OCI-LY1 (cell line): Measurements from ENCODE around the gene SPCS1.

ENCODE experiments used
- H2AFZ ChIP-seq: fragments of 200-600 bp; sonication (generic), shearing (Covaris generic); 2 replicates; pipeline ENCODE4 v1.6.0; 2014; ENCODE audit warnings: antibody characterized with exemption, mild to moderate bottlenecking, low read length
- H3F3A ChIP-seq: fragments of 200-600 bp; sonication (generic), shearing (Covaris generic); 2 replicates; pipeline ENCODE4 v1.6.0; 2014; ENCODE audit warnings: mild to moderate bottlenecking, antibody characterized with exemption, low read length, moderate library complexity; ENCODE audit not compliant: insufficient read depth
- H3K27ac ChIP-seq: fragments of 200-600 bp; sonication (generic); 2 replicates; pipeline ENCODE4 v1.5.1; 2014; ENCODE audit warnings: low read length, mixed run types, mild to moderate bottlenecking, low read depth; ENCODE audit not compliant: poor library complexity, severe bottlenecking
- H3K27me3 ChIP-seq: fragments of 200-600 bp; sonication (generic); 2 replicates; pipeline ENCODE4 v1.6.0; 2014; ENCODE audit warnings: antibody characterized with exemption, mild to moderate bottlenecking, low read length, moderate library complexity; ENCODE audit not compliant: insufficient read depth
- H3K36me3 ChIP-seq: fragments of 200-600 bp; sonication (generic); 2 replicates; pipeline ENCODE4 v1.6.1; 2014; ENCODE audit warnings: mild to moderate bottlenecking, antibody characterized with exemption, low read length, moderate library complexity, mixed read lengths; ENCODE audit not compliant: insufficient read depth
- H3K4me1 ChIP-seq: fragments of 200-600 bp; sonication (generic); 2 replicates; pipeline ENCODE4 v1.5.1; 2014; ENCODE audit warnings: mild to moderate bottlenecking, low read length, moderate library complexity; ENCODE audit not compliant: insufficient read depth, severe bottlenecking
- H3K4me2 ChIP-seq: fragments of 200-600 bp; sonication (generic), shearing (Covaris generic); 2 replicates; pipeline ENCODE4 v1.6.1; 2014; ENCODE audit warnings: low read length
- H3K4me3 ChIP-seq: fragments of 200-600 bp; sonication (generic); 2 replicates; pipeline ENCODE4 v1.5.1; 2014; ENCODE audit warnings: low read length, low read depth, mild to moderate bottlenecking, mixed read lengths; ENCODE audit not compliant: poor library complexity, severe bottlenecking
- H3K79me2 ChIP-seq: fragments of 200-600 bp; shearing (Covaris generic); 2 replicates; pipeline ENCODE4 v1.6.1; 2016; ENCODE audit warnings: mixed run types, low read length, mixed read lengths; ENCODE audit not compliant: insufficient read depth
- H3K9ac ChIP-seq: fragments of 200-600 bp; sonication (generic), shearing (Covaris generic); 2 replicates; pipeline ENCODE4 v1.6.1; 2014; ENCODE audit warnings: mild to moderate bottlenecking, low read length, mixed read lengths
- H3K9me2 ChIP-seq: fragments of 200-600 bp; sonication (generic), shearing (Covaris generic); 2 replicates; pipeline ENCODE4 v1.6.1; 2014; ENCODE audit warnings: low read depth, mild to moderate bottlenecking, low read length, mixed read lengths
- H3K9me3 ChIP-seq: fragments of 200-600 bp; shearing (Covaris generic); 2 replicates; pipeline ENCODE4 v1.6.1; 2014; ENCODE audit warnings: low read length, mixed read lengths
- H4K20me1 ChIP-seq: fragments of 200-600 bp; sonication (generic), shearing (Covaris generic); 2 replicates; pipeline ENCODE4 v1.6.0; 2016; ENCODE audit warnings: mild to moderate bottlenecking, low read length; ENCODE audit not compliant: insufficient read depth
- EZH2 ChIP-seq: fragments of 200-600 bp; sonication (generic), shearing (Covaris generic); IDR thresholded peaks from 2 replicates; pipeline ENCODE4 v1.8.0; 2017; ENCODE audit warnings: borderline replicate concordance, mixed run types, mild to moderate bottlenecking, antibody characterized with exemption, low read length, moderate library complexity, mixed read lengths
- TF ChIP-seq, protein P1 (sequence below): fragments of 200-600 bp; sonication (generic), shearing (Covaris generic); IDR thresholded peaks from 2 replicates; pipeline ENCODE4 v1.5.1; 2017; ENCODE audit warnings: mild to moderate bottlenecking, antibody characterized with exemption, low read length, moderate library complexity, mixed read lengths

The SPCS1 gene

DNA sequence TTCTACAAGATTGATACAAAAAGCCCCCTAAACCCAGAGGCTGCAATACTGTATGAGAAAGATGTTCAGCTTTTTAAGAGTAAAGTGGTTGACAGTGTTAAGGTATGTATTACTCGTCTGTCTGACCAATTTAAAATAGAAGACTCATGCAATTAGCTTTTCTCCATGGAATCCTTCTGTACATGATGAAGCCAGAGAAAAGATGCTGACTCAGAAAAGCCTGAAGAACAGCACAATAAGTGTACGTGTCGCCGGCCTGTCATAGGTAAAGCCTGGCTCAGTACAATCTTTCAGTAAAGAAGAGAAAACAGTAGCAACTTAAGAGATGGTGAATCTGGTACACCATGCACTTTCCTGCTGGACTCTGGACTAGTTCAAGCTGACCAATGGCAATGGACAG lies 48.5 kb downstream of the SPCS1 start:
- no peaks in the 10 kb centered on the region for H3K79me2 ChIP-seq
- no peak overlapping the region for H3K4me3 ChIP-seq
- H2AFZ ChIP-seq: no peak overlapping the region
- no peaks in the 10 kb centered on the region for H4K20me1 ChIP-seq
- no peaks in the 10 kb centered on the region for H3K4me1 ChIP-seq
- H3K36me3 ChIP-seq: peaks cover 75% of the 10 kb centered on the region
- H3K9me2 ChIP-seq: no peaks in the 10 kb centered on the region
- H3K4me2 ChIP-seq: no peak overlapping the region
- H3K27me3 ChIP-seq: no peaks in the 10 kb centered on the region
- no peaks in the 10 kb centered on the region for H3K9me3 ChIP-seq
- no peak overlapping the region for H3K27ac ChIP-seq
- no peaks in the 10 kb centered on the region for H3F3A ChIP-seq
- H3K9ac ChIP-seq: no peak overlapping the region
- TF ChIP-seq, protein P1, sequence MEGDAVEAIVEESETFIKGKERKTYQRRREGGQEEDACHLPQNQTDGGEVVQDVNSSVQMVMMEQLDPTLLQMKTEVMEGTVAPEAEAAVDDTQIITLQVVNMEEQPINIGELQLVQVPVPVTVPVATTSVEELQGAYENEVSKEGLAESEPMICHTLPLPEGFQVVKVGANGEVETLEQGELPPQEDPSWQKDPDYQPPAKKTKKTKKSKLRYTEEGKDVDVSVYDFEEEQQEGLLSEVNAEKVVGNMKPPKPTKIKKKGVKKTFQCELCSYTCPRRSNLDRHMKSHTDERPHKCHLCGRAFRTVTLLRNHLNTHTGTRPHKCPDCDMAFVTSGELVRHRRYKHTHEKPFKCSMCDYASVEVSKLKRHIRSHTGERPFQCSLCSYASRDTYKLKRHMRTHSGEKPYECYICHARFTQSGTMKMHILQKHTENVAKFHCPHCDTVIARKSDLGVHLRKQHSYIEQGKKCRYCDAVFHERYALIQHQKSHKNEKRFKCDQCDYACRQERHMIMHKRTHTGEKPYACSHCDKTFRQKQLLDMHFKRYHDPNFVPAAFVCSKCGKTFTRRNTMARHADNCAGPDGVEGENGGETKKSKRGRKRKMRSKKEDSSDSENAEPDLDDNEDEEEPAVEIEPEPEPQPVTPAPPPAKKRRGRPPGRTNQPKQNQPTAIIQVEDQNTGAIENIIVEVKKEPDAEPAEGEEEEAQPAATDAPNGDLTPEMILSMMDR: no peak
- TF ChIP-seq EZH2: no peak

DNA sequence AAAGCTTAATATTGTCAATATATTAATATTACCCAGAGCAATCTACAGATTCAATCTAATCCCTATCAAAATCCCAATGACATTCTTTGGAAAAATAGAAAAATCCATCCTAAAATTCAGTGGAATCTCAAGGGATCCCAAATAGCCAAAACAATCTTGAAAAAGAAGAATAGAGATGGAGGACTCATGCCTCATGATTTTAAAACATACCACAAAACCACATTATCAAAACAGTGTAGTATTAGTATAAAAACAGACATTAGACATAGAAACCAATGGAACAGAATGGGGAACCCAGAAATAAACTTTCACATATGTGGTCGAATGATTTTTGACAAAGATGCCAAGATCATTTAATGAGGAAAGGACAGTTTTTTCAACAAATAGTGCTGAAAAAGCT lies 50.2 kb downstream of the SPCS1 start:
- no peaks in the 10 kb centered on the region for H3K79me2 ChIP-seq

More for the DNA sequence above, 50.2 kb downstream of the SPCS1 start:
- no peaks in the 10 kb centered on the region for H4K20me1 ChIP-seq
- H3K9me2 ChIP-seq: no peaks in the 10 kb centered on the region
- no peak overlapping the region for H3K4me2 ChIP-seq
- no peaks in the 10 kb centered on the region for H3K27me3 ChIP-seq
- no peak overlapping the region for H3K4me3 ChIP-seq
- H3K36me3 ChIP-seq: peaks cover 77% of the 10 kb centered on the region
- H3K9me3 ChIP-seq: no peaks in the 10 kb centered on the region
- H3F3A ChIP-seq: no peaks in the 10 kb centered on the region
- H3K9ac ChIP-seq: no peak overlapping the region
- H3K27ac ChIP-seq: no peak overlapping the region
- no peaks in the 10 kb centered on the region for H3K4me1 ChIP-seq
- no peak overlapping the region for H2AFZ ChIP-seq
- TF ChIP-seq EZH2: no peak
- TF ChIP-seq, protein P1: no peak
